ENCODE measurements around the gene NRF1. TPM values are rescaled to one million over a fixed set of nuclear protein-coding genes. Genes with fewer than 3 reads are reported as not detected.
"Not testable (repeated sequence)": the region's sequence is repeated elsewhere in the genome, so short reads cannot be mapped to it uniquely, and the experiment has no call there.

Gene NRF1
- total and polyA plus RNA-seq, 2 donors, result 13.8 to 14.4 TPM

- H3K9me3 ChIP-seq (ENCODE audit: control insufficient read depth in 2 of 2, insufficient read depth in 1 of 2, low read length in 1 of 2), result peaks cover 11 to 18% of the 10 kb centered on the region in 2 donors
- H3K27me3 ChIP-seq (ENCODE audit: control insufficient read depth in 2 of 2, insufficient read depth in 1 of 2, low read length in 1 of 2), result no peaks in the 10 kb centered on the region
- peaks cover 25 to 36% of the 10 kb centered on the region in 2 donors for H3K36me3 ChIP-seq (ENCODE audit: control insufficient read depth in 2 of 2, insufficient read depth in 2 of 2, low read length in 1 of 2)
- no peak overlapping the region for H3K27ac ChIP-seq (ENCODE audit: low read depth in 1 of 2, low read length in 1 of 2)
- no peak overlapping the region for H3K4me3 ChIP-seq (ENCODE audit: low read length in 2 of 2)
- 87% methylated on average over 5 of the region's 5 CpGs for WGBS
- no peaks in the 10 kb centered on the region for H3K4me1 ChIP-seq (ENCODE audit: control insufficient read depth in 2 of 2, insufficient read depth in 2 of 2, low read length in 2 of 2)
- DNase-seq (ENCODE audit: low read depth in 6 of 9, low spot score in 9 of 9), result peak in 3 of 9 donors; percentile 2 to 44 (median 18)
Measured at GRCh38 chr7:129664029-129665012, 52.8 kb downstream of the NRF1 start.

GRCh38 chr7:129665013-129665401 is 53.5 kb downstream of the NRF1 start:
- H3K9me3 ChIP-seq (ENCODE audit: control insufficient read depth in 2 of 2, insufficient read depth in 1 of 2, low read length in 1 of 2), result peaks cover 11 to 18% of the 10 kb centered on the region in 2 donors
- H3K4me3 ChIP-seq (ENCODE audit: low read length in 2 of 2), result no peak overlapping the region
- WGBS, result 91% methylated on average over 3 of the region's 3 CpGs
- no peaks in the 10 kb centered on the region for H3K4me1 ChIP-seq (ENCODE audit: control insufficient read depth in 2 of 2, insufficient read depth in 2 of 2, low read length in 2 of 2)
- no peak overlapping the region for H3K27ac ChIP-seq (ENCODE audit: low read depth in 1 of 2, low read length in 1 of 2)
- peak in 1 of 9 donors; percentile 5 for DNase-seq (ENCODE audit: low read depth in 6 of 9, low spot score in 9 of 9)
- peaks cover 18 to 29% of the 10 kb centered on the region in 2 donors for H3K36me3 ChIP-seq (ENCODE audit: control insufficient read depth in 2 of 2, insufficient read depth in 2 of 2, low read length in 1 of 2)
- H3K27me3 ChIP-seq (ENCODE audit: control insufficient read depth in 2 of 2, insufficient read depth in 1 of 2, low read length in 1 of 2), result no peaks in the 10 kb centered on the region

GRCh38 chr7:129667116-129667515 is 55.6 kb downstream of the NRF1 start:
- H3K27me3 ChIP-seq (ENCODE audit: control insufficient read depth in 2 of 2, insufficient read depth in 1 of 2, low read length in 1 of 2), result no peaks in the 10 kb centered on the region
- H3K4me3 ChIP-seq (ENCODE audit: low read length in 2 of 2), result no peak overlapping the region
- DNase-seq (ENCODE audit: low read depth in 6 of 9, low spot score in 9 of 9), result no peak
- no peaks in the 10 kb centered on the region for H3K4me1 ChIP-seq (ENCODE audit: control insufficient read depth in 2 of 2, insufficient read depth in 2 of 2, low read length in 2 of 2)
- 98% methylated on average over 4 of the region's 4 CpGs for WGBS
- peaks cover 11 to 19% of the 10 kb centered on the region in 2 donors for H3K36me3 ChIP-seq (ENCODE audit: control insufficient read depth in 2 of 2, insufficient read depth in 2 of 2, low read length in 1 of 2)
- H3K9me3 ChIP-seq (ENCODE audit: control insufficient read depth in 2 of 2, insufficient read depth in 1 of 2, low read length in 1 of 2), result no peaks in the 10 kb centered on the region
- no peak overlapping the region for H3K27ac ChIP-seq (ENCODE audit: low read depth in 1 of 2, low read length in 1 of 2)

GRCh38 chr7:129667551-129667950 is 56.0 kb downstream of the NRF1 start:
- no peak overlapping the region for H3K4me3 ChIP-seq (ENCODE audit: low read length in 2 of 2)
- 99% methylated on average over 1 of the region's 1 CpG for WGBS
- H3K4me1 ChIP-seq (ENCODE audit: control insufficient read depth in 2 of 2, insufficient read depth in 2 of 2, low read length in 2 of 2), result no peaks in the 10 kb centered on the region

GRCh38 chr7:129669901-129670300 is 58.4 kb downstream of the NRF1 start:
- no peak for DNase-seq (ENCODE audit: low read depth in 6 of 9, low spot score in 9 of 9)
- peaks cover 28 to 36% of the 10 kb centered on the region in 2 donors for H3K36me3 ChIP-seq (ENCODE audit: control insufficient read depth in 2 of 2, insufficient read depth in 2 of 2, low read length in 1 of 2)
- no peak overlapping the region for H3K27ac ChIP-seq (ENCODE audit: low read depth in 1 of 2, low read length in 1 of 2)
- no peaks in the 10 kb centered on the region for H3K9me3 ChIP-seq (ENCODE audit: control insufficient read depth in 2 of 2, insufficient read depth in 1 of 2, low read length in 1 of 2)
- H3K4me1 ChIP-seq (ENCODE audit: control insufficient read depth in 2 of 2, insufficient read depth in 2 of 2, low read length in 2 of 2), result no peaks in the 10 kb centered on the region
- no peaks in the 10 kb centered on the region for H3K27me3 ChIP-seq (ENCODE audit: control insufficient read depth in 2 of 2, insufficient read depth in 1 of 2, low read length in 1 of 2)
- 100% methylated on average over 2 of the region's 2 CpGs for WGBS
- no peak overlapping the region for H3K4me3 ChIP-seq (ENCODE audit: low read length in 2 of 2)

More at GRCh38 chr7:129667551-129667950, 56.0 kb downstream of the NRF1 start:
- H3K36me3 ChIP-seq (ENCODE audit: control insufficient read depth in 2 of 2, insufficient read depth in 2 of 2, low read length in 1 of 2), result peaks cover 15 to 20% of the 10 kb centered on the region in 2 donors
- no peaks in the 10 kb centered on the region for H3K27me3 ChIP-seq (ENCODE audit: control insufficient read depth in 2 of 2, insufficient read depth in 1 of 2, low read length in 1 of 2)
- H3K9me3 ChIP-seq (ENCODE audit: control insufficient read depth in 2 of 2, insufficient read depth in 1 of 2, low read length in 1 of 2), result no peaks in the 10 kb centered on the region
- H3K27ac ChIP-seq (ENCODE audit: low read depth in 1 of 2, low read length in 1 of 2), result no peak overlapping the region
- no peak for DNase-seq (ENCODE audit: low read depth in 6 of 9, low spot score in 9 of 9)

- DNase-seq (ENCODE audit: low read depth in 6 of 9, low spot score in 9 of 9), result no peak
Measured at GRCh38 chr7:129670656-129671055, 59.1 kb downstream of the NRF1 start.

GRCh38 chr7:129671266-129671665 is 59.7 kb downstream of the NRF1 start:
- H3K27ac ChIP-seq (ENCODE audit: low read depth in 1 of 2, low read length in 1 of 2), result no peak overlapping the region
- peaks cover 40 to 43% of the 10 kb centered on the region in 2 donors for H3K36me3 ChIP-seq (ENCODE audit: control insufficient read depth in 2 of 2, insufficient read depth in 2 of 2, low read length in 1 of 2)
- no peaks in the 10 kb centered on the region for H3K4me1 ChIP-seq (ENCODE audit: control insufficient read depth in 2 of 2, insufficient read depth in 2 of 2, low read length in 2 of 2)
- no peak overlapping the region for H3K4me3 ChIP-seq (ENCODE audit: low read length in 2 of 2)
- no peaks in the 10 kb centered on the region for H3K9me3 ChIP-seq (ENCODE audit: control insufficient read depth in 2 of 2, insufficient read depth in 1 of 2, low read length in 1 of 2)
- no peaks in the 10 kb centered on the region for H3K27me3 ChIP-seq (ENCODE audit: control insufficient read depth in 2 of 2, insufficient read depth in 1 of 2, low read length in 1 of 2)
- WGBS, result 96% methylated on average over 9 of the region's 9 CpGs
- DNase-seq (ENCODE audit: low read depth in 6 of 9, low spot score in 9 of 9), result no peak

More at GRCh38 chr7:129670656-129671055, 59.1 kb downstream of the NRF1 start:
- Histone ChIP-seq H3K27me3 (ENCODE audit: control insufficient read depth in 2 of 2, insufficient read depth in 1 of 2, low read length in 1 of 2) (no peaks in the 10 kb centered on the region), H3K9me3 (ENCODE audit: control insufficient read depth in 2 of 2, insufficient read depth in 1 of 2, low read length in 1 of 2) (no peaks in the 10 kb centered on the region), H3K36me3 (ENCODE audit: control insufficient read depth in 2 of 2, insufficient read depth in 2 of 2, low read length in 1 of 2) (peaks cover 36 to 40% of the 10 kb centered on the region in 2 donors), H3K27ac (ENCODE audit: low read depth in 1 of 2, low read length in 1 of 2) (no peak overlapping the region), H3K4me1 (ENCODE audit: control insufficient read depth in 2 of 2, insufficient read depth in 2 of 2, low read length in 2 of 2) (no peaks in the 10 kb centered on the region), H3K4me3 (ENCODE audit: low read length in 2 of 2) (no peak overlapping the region)

- not testable (repeated sequence) for H3K4me3 ChIP-seq (ENCODE audit: low read length in 2 of 2); H3K27ac ChIP-seq (ENCODE audit: low read depth in 1 of 2, low read length in 1 of 2); DNase-seq (ENCODE audit: low read depth in 6 of 9, low spot score in 9 of 9); H3K9me3 ChIP-seq (ENCODE audit: control insufficient read depth in 2 of 2, insufficient read depth in 1 of 2, low read length in 1 of 2); H3K4me1 ChIP-seq (ENCODE audit: control insufficient read depth in 2 of 2, insufficient read depth in 2 of 2, low read length in 2 of 2); H3K27me3 ChIP-seq (ENCODE audit: control insufficient read depth in 2 of 2, insufficient read depth in 1 of 2, low read length in 1 of 2)
- over 99% methylated on average over 4 of the region's 4 CpGs for WGBS
- H3K36me3 ChIP-seq (ENCODE audit: control insufficient read depth in 2 of 2, insufficient read depth in 2 of 2, low read length in 1 of 2), result peaks cover 51 to 55% of the 10 kb centered on the region in 2 donors
Measured at GRCh38 chr7:129674475-129674874, 63.0 kb downstream of the NRF1 start.

GRCh38 chr7:129675521-129675920 is 64.0 kb downstream of the NRF1 start:
- WGBS, result 98% methylated on average over 2 of the region's 2 CpGs
- no peak overlapping the region for H3K27ac ChIP-seq (ENCODE audit: low read depth in 1 of 2, low read length in 1 of 2)

More at GRCh38 chr7:129675521-129675920, 64.0 kb downstream of the NRF1 start:
- H3K9me3 ChIP-seq (ENCODE audit: control insufficient read depth in 2 of 2, insufficient read depth in 1 of 2, low read length in 1 of 2), result no peaks in the 10 kb centered on the region
- H3K4me1 ChIP-seq (ENCODE audit: control insufficient read depth in 2 of 2, insufficient read depth in 2 of 2, low read length in 2 of 2), result no peaks in the 10 kb centered on the region
- H3K4me3 ChIP-seq (ENCODE audit: low read length in 2 of 2), result no peak overlapping the region
- H3K27me3 ChIP-seq (ENCODE audit: control insufficient read depth in 2 of 2, insufficient read depth in 1 of 2, low read length in 1 of 2), result no peaks in the 10 kb centered on the region
- H3K36me3 ChIP-seq (ENCODE audit: control insufficient read depth in 2 of 2, insufficient read depth in 2 of 2, low read length in 1 of 2), result peaks cover 51 to 60% of the 10 kb centered on the region in 2 donors
- no peak for DNase-seq (ENCODE audit: low read depth in 6 of 9, low spot score in 9 of 9)

All from thymus (tissue), 11 donors.